CD4-positive, alpha-beta T cell treated with Interleukin-10 for 1 hour (primary cell): Measurements from ENCODE around the gene SLC44A5.
"Not testable (repeated sequence)": the region's sequence is repeated elsewhere in the genome, so short reads cannot be mapped to it uniquely, and the experiment has no call there.

Source experiments
- DNase-seq: peaks from one replicate; pipeline ENCODE4 v3.0.0-alpha.2; 2020

Gene SLC44A5

DNA sequence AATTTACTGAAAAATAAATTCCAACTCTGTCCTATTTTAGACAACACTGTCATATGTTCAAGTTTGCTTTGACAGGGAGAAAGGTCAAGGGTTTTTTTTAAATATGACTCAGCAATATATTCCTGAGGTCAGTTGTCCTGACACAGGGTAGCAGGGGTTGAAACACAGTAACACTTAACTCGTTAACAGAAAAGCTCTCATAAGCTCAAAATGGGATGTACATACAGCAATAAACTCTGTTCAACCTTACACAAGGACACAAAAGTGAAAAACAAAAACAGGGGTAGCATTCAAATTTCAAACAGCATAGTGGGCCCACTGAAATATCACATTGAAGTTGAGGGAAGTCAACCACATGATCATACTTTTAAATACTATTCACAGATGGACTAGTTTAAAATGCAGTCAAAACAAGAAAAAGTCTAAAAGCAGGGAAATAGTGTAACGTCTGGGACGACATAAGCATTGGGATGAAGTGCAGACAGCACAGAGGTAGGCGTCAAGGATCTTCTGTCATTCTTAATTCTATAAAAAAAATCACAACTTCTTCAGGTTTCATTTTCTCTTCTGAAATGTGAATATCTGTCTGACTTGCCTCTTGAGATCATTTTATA, 89.9 kb downstream of the SLC44A5 start:
- DNase-seq: no peak

DNA sequence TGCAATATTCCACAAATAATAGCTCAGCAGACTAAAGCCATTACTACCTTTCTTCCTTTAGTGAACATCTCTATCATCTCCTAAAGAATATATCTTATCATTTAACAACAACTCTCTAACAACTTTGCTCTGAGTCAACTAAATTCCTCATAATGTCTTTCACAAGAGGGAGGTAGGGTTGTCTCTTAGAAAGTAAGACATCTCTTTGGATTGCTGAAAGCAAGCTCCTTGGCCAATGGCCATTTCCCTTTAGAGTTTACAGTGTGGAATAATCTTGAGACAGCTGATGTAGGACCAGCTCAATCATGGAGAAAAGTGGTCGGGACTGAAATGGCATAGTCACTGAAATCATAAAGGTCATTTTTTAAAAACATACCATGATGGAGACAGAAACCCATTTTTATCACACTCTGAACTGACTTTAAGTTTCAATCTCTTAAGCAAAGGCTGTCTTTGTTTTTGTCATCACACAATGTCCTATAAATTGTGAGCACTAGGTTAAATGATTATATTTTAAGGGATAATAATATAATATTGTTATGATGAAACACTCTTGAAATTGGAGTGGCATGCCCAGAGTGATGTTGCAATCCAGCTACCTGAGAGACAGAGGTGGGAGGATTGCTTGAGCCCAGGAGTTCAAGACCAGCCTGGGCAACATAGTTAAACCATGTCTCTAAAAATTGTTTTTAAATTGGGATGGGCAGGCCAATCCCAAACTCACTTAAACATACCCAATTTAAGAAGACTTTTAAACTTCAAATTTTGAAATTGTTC, 91.1 kb downstream of the SLC44A5 start:
- DNase-seq: no peak

DNA sequence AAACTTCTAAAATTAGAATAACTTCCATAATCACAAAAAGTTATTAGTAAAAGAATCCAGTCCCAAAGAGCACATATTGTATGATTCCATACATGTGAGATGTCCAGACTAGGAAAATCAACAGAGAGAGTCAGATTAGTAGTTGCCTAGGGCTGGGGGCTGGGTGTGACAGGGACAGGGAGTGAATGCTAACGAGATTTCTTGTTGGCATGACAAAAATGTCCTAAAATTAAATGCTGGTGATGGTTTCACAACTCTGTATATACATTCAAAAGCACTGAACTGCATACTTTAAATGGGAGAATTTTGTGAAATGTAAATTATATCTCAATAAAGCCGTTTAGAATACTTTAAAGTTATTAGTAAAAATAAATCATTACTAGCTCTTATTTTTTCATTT, 92.2 kb downstream of the SLC44A5 start:
- DNase-seq: no peak

DNA sequence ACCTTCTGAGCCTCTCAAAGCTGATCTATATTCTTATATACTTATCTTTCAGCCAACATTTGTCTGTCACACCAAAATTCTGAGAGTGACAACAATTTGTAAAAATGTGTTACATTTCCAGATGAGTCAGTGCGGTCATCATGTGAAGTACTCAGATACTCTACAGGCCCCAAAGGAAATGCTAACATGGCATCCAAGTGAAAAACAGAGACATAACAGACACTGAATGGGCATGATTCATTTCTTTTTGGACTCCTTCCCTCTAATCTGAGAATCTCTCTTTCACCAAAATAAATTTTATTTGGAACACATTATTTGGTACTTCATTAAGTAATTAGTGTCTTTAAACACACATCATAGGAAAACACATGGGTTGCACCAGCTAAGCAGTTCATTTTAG, 96.6 kb downstream of the SLC44A5 start:
- DNase-seq: no peak

DNA sequence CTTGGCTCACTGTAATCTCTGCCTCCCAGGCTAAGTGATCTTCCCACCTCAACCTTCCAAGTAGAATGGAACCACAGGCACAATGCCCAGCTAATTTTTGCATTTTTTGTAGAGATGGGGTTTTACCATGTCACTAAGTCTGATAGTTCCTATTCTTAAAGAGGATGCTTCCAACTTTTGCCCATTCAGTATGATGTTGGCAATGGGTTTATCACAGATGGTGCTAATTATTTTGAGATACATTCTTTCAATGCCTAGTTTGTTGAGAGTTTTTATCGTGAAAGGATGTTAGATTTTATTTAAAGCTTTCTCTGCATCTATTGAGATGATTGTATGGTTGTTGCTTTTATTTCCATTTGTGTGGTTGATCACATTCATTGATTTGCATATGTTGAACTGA, 103.9 kb downstream of the SLC44A5 start:
- DNase-seq: no peak

DNA sequence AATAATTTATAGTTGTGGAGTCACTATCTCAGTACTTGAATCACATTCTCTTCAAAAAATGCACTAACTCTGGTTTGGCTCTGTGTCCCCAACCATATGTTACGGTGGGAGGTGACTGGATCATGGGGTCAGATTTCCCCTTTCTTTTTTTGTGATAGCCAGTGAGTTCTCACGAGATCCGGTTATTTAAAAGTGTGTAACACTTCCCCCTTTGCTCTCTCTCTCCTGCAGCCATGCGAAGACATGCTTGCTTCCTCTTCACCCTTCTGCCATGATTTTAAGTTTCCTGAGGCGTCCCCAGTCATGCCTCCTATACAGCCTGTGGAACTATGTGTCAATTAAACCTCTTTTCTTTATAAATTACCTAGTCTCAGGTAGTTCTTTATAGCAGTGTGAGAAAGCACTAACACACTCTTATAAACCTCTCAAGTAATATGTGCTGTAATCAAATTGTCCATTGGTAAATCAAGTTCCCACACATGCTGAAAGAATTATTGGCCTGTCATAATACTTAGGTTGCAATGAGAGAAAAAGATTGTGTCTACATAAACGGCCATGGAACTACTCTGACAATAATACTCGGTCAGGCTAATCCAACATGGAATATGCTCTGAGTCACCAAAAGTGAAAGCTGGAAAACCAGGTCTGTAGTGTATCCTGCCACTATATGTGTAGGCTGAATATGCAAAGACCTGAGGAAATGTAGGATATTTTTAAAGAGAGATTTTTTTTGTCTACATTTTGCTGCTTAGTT, 107.5 kb downstream of the SLC44A5 start:
- no peak for DNase-seq

DNA sequence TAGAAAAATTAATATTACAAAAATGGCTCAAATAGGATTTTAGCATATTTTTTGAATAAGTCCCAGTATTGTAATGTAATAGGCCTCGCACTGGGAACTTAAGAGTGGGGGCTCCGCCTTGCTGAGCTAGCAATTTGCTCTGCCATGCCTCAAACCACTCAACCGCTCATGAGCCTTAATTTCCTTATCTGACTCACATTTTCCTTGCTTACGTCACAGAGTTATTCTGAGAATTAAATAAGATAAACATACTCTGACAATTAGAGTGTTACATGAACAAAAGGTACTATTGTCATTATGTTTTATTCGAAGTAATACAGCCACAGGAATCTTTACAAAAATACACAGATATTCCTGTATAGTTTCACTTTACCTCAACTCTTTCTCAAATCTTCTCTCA, 108.1 kb downstream of the SLC44A5 start:
- DNase-seq: no peak

DNA sequence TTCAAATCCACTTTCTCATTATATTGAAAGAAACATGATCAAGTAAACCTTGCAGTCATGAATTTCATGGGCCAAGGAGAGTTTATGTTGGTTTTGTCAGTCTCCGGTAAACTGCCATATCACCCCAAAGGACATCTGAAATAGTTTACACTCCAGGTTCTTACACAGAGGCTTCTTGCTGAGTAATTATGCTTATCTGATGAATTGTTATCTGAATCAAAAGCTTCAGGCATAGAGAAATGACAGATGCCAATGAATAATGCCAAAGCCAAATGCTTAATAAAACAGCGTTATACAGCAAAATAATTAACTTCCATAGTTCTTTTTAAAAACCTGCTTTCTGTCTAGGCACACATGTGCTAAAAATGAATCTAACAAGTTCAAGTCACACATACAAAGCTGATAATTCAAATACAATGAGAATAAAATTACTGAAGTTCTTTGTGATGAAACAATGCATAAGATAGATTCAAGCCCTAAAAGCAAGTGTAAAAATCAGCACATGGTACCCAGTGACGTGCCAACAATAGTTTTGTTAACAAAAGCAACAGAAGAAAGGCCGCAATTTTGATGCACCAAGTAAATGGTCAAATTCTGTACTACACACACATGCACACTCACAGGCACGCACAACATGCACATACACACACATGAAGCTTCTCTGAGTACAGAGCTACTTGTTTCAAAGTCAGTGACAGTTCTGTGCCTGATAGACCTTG, 109.2 kb downstream of the SLC44A5 start:
- no peak for DNase-seq

DNA sequence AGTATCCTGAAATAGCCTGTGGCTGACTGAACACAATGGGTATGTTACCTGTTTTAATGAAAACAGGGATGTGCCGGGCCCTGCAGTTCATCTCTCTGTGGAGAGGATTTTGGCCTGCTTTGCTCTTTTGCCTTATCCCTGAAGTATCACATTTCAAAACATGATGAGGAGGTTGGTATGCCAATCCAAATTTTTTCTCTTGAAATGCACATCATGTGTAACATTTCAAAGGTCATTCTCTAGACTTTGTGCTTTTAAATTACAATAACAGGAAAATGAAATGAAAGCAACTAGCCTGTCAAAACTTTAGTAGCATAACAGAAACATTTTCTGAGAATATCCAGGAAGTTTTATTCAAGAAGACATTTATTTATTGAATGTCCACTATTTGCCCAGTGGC, 118.9 kb downstream of the SLC44A5 start:
- DNase-seq: no peak

DNA sequence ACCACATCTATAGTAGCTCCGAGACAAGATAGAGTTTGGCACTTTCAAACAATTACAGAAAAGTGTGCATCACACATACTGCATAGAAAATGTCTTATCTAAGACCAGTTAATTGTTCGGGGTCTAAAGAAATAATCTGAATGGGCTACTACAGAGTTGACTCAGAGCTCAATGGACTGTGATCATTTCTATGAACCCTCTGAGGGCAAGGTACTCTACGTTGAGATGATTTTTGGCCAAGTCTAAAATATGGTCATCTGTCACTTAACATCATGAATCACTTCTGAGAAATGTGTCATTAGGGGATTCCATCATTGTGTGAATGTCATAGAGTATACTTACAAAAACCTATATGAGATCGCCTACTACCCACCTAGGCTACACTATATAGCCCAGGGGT, 123.5 kb downstream of the SLC44A5 start:
- DNase-seq: no peak

DNA sequence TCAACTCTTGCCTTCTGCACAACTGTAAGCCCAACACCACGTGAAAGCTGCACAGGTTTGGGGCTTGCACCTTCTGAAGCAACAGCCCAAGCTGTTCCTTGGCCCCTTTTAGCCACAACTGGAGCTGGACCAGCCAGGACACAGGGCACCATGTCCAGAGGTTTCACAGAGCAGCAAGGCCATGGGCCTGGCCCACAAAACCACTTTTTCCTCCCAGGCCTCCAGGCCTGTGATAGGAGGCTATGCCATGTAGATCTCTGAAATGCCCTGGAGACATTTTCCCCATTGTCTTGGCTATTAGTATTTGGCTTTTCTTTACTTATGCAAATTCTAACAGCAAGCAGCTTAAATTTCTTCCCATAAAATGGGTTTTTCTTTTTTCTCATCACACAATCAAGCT, 126.1 kb downstream of the SLC44A5 start:
- no peak for DNase-seq

DNA sequence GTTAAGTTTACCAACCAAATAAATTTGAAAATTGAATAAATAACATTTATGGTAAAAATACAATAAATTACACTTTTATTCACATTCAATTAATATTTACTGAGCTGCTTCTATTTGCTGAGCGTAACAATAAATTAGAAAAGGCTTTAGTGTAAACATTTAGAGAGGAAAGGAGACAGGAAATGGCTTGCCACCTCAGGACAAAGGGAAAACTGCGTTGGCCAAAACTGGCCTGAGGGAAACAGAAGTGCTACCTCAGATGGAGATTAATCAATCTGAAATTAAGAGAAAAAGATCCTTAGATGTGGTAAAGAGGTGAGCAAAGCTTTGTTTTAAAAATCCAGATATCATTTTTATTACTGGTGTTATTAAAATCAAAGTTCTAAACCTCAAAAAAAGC, 128.0 kb downstream of the SLC44A5 start:
- no peak for DNase-seq

DNA sequence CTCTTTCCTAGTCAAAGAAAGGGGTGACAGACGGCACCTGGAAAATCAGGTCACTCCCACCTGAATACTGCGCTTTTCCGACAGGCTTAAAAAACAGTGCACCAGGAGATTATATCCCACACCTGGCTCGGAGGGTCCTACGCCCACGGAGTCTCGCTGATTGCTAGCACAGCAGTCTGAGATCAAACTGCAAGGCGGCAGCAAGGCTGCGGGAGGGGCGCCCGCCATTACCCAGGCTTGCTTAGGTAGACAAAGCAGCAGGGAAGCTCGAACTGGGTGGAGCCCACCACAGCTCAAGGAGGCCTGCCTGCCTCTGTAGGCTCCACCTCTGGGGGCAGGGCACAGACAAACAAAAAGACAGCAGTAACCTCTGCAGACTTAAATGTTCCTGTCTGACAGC, 134.4 kb downstream of the SLC44A5 start:
- DNase-seq: not testable (repeated sequence)

DNA sequence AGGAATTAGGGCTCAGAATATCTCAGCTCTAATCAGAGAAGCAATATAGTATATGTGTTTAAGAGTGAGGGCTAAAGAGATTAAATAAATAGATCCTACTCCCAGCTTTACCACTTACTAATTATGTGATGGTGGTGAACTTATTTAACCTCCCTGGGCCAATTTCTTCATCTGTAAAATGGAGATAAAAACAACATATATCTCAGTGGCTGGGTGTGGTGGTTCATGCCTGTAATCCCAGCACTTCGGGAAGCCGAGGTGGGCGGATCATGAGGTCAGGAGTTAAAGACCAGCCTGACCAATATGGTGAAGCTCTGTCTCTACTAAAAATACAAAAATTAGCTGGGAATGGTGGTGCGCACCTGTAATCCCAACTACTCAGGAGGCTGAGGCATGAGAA, 135.2 kb downstream of the SLC44A5 start:
- DNase-seq: no peak

DNA sequence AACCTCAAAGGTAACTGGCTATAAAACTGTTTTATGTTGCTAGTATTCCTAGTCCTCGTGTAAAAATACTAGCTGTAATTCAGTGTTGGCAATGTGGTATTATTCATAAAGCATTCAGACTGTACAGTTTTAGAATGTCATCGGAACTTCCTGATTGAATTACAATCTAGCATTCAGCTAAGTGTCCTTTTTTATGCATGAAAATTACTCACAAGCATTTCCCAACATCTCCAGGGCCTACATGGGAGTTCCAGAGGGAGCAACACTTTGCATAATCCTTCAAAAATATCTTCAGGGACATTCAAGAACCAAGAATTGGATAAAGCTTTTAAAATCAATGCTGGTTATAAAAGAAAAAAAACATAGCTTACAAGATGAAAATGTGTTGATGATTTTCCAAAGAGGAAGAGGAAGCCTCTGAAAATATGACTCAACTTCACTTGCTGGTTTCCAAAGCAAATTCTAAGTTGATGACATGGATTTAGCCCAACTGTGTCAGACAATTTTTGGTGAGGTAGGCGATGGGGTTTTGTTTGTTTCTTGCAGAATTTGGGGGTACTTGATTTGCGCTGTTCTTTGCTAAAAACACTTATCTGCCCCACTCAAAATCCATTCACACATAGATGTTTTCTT, 137.8 kb downstream of the SLC44A5 start:
- DNase-seq: no peak

DNA sequence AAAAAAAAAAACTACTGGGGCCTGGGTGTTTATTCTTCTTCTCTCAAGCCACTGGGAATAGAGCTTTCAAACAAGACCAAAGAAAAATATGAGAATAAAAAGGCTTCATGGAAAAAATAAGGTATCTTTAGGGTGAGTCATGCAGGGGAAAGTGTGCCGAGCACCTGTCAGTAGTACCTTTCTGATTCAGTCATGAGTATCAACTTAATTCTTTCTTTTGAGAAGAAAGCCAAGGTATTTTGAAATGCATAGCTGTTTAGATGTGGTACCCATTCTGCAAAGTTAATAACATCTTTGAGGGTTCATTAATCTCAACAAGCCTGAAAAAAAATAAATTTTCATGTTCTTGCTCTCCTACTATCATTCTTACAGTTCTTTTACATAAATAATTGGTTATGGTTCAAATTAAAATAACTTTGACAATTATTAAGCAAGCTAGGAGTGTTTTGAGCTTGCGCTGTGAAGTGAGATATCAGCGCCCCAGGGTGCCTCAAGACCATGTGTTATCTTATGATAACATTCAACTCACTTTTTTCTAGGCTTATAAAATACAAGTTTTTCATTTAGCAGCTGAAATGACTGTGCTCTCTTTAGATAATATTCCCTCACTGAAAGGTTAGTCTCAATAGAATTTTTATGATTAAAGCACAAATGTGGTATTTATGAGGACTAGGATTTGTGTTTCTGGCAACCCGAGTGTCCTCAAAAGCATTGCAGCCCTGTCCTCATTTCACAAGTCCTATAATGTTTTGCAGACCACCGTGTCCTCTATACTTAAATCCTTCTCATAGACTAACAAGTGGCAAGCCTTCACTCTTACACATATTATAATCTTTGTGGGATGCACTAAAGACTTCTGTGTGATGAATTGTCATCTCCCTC, 138.6 kb downstream of the SLC44A5 start:
- DNase-seq: no peak

DNA sequence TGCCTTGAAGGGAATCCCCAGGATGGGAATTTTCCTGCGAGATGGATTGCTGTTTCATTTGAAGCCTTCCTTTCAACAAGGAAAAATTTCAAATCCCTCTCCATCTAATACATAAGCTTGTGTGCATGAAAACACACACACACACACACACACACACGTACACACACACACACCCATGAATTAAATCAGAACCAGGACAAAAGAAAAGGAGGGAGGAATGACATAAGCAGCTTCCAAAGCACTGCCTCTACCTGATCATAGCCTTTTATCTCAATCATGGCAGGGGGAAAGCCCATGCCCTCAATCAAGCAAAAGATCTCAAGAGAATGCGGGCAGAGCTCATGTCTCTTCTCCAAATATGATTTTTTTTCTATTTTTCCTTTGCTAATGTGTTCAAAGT, 139.7 kb downstream of the SLC44A5 start:
- no peak for DNase-seq

DNA sequence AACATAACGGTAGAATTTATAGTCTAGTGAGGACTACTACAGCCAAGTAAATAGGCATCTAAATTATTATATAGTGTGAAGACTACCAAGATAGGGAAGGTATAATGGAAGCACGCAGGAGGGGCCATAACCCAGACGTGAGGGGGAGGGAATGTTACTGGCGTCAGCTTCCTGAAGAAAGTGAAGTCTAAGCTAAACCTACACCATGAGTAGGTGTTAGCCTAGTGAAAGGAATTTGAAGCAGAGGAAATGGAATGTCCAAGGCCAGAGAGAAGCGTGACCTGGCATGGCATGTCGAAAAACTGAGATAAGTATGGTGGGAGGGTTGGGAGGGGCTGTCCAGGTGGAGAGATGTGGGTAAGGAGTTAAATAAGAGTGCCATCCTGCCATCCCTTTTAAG, 140.5 kb downstream of the SLC44A5 start:
- no peak for DNase-seq

DNA sequence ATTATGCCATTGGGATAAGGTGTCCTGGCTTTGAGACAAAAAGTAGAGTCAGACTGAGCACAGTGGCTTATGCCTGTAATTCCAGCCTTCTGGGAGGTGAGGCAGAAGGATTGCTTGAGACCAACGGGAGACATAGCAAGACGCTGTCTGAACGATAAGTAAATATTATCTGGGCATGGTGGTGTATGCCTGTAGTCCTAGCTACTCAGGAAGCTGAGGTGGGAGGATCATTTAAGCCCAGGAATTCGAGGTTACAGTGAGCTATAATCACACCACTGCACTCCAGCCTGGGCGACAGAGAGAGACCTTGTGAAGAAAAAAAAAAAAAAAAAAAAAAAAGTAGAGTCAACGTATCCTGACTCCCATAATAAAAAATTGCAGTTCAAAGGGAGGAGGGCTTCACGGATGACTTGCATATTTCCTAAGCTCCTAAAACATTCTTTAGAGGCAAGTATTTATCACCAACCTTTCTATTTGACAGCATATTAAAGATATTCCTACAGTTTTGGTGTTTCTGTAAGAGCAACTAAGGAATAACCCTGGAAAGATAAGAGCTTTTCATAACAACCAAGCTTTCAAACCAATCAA, 141.2 kb downstream of the SLC44A5 start:
- no peak for DNase-seq

DNA sequence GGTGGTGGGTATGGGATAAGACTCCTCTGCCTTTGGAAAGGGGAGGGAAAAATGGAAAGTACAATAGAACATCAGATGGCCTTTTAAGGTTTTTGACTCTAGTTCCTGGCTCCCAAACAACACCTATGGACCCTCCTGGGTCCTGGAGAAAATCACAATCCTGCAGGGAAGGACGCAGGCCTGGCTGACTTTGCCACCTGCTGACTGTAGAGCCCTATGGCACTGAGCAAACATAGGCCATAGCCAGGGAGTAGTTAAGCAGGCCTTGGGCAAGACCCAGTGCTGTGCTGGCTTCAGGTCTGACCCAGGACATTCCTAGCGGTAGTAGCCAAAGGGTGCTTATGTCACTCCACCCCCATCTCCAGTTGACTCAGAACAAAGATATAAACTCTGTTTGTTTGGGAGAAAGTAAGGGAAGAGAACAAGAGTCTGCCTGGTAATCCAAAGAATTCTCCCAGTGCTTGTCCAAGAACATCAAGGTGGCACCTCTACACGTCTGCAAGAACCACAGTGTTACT, 149.0 kb downstream of the SLC44A5 start:
- no peak for DNase-seq

DNA sequence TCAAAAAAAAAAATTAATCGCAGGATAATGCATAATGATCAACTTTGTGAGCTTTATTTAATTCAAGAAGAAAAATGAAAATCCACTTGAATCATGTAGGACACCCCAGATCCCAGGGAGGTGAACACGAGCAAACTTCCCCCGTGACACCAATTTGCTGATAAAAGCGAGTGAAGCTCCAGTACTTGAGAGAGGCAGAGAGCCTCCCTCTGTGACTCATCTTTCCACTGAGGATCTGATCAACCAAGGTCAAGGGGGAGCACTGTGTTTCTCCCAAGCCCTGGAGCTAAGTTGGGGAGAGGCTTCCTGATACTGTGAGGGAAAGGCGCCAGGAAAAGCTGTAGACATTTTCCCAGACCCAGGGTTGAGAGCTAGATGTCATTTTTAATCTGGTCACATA, 160.9 kb downstream of the SLC44A5 start:
- DNase-seq: no peak
